HepG2 (cell line): ENCODE results near the gene TMEM256. TPM values are rescaled to one million over a fixed set of nuclear protein-coding genes. Genes with fewer than 3 reads are reported as not detected.

Experiments
- ATAC-seq: fragments of 200-7000 bp; cut with Tn5 transposase; 3 replicates; pipeline ENCODE4 v1.9.1; 2020; ENCODE audit warnings: mild to moderate bottlenecking, moderate library complexity
- BruUV-seq: library from RNA; stranded (reverse); fragments of 400-500 nt; replicated peaks from 2 replicates; lab custom pipeline; 2021; lab: Mats Ljungman, UMichigan
- CTCF ChIA-PET: fragments of 300-600 bp; formaldehyde crosslinking; extraction: SDS; loops from one replicate; lab custom pipeline; 2021; ENCODE audit warnings: low total read pairs, inconsistent platforms, low intra/inter-chr PET ratio; lab: Yijun Ruan, JAX
- POLR2A ChIA-PET: fragments of 350-600 bp; sonication (Branson Sonifier 250); formaldehyde crosslinking; loops from one replicate; lab custom pipeline; 2020; ENCODE audit warnings: antibody characterized with exemption, inconsistent platforms; lab: Yijun Ruan, JAX
- DNase-seq: peaks from one replicate; pipeline ENCODE4 v3.0.0-alpha.2; 2015; ENCODE audit warnings: low spot score
- FAIRE-seq: peaks from 3 replicates; lab custom pipeline; 2011; peaks lifted over from hg19 to GRCh38; lab: Jason Lieb, UNC
- H2AFZ ChIP-seq: one replicate; pipeline ENCODE4 v1.6.1; 2011; ENCODE audit warnings: low read length, inconsistent platforms
- H3K27ac ChIP-seq: fragments of 300-600 bp; 3 replicates; pipeline ENCODE4 v1.8.0; 2011; ENCODE audit warnings: mixed run types, mild to moderate bottlenecking, mixed read lengths, low read length, inconsistent platforms; ENCODE audit not compliant: insufficient read depth; ENCODE audit errors: extremely low read length
- H3K27me3 ChIP-seq, 2 experiments: fragments of 200-600 bp in 1 of 2; 2 replicates in 1 of 2; 3 replicates in 1 of 2; pipeline versions ENCODE4 v1.6.0 to v1.8.0; 2011; ENCODE audit warnings: low read length in 2 of 2, mild to moderate bottlenecking in 2 of 2, moderate library complexity in 2 of 2, inconsistent platforms in 1 of 2; ENCODE audit not compliant: insufficient read depth in 2 of 2, control insufficient read depth in 1 of 2
- H3K36me3 ChIP-seq, 2 experiments: fragments of 200-600 bp in 1 of 2; replicated peaks in 1 of 2; 2 replicates in 1 of 2; 3 replicates in 1 of 2; pipeline versions ENCODE4 v1.5.1 to v1.8.0; 2011; ENCODE audit warnings: low read length in 2 of 2, inconsistent platforms in 1 of 2; ENCODE audit not compliant: insufficient read depth in 2 of 2, control insufficient read depth in 1 of 2
- H3K4me1 ChIP-seq: 2 replicates; pipeline ENCODE4 v1.5.1; 2012; ENCODE audit warnings: low read length, inconsistent platforms; ENCODE audit not compliant: insufficient read depth
- H3K4me2 ChIP-seq: 2 replicates; pipeline ENCODE4 v1.6.0; 2011; ENCODE audit warnings: low read depth, low read length, inconsistent platforms
- H3K4me3 ChIP-seq, 3 experiments: fragments of 200-600 bp in 1 of 3; sonication (generic), shearing (Covaris generic) in 1 of 3; replicated peaks in 1 of 3; 2 replicates each; pipeline ENCODE4 v1.5.1; 2011 to 2016; ENCODE audit warnings: low read length in 3 of 3, inconsistent platforms in 2 of 3, low read depth in 2 of 3, mild to moderate bottlenecking in 2 of 3, control low read depth in 1 of 3, mixed read lengths in 1 of 3; ENCODE audit not compliant: insufficient read depth in 1 of 3
- H3K79me2 ChIP-seq: one replicate; pipeline ENCODE4 v1.6.1; 2011; ENCODE audit warnings: low read length, inconsistent platforms; ENCODE audit not compliant: insufficient read depth
- H3K9ac ChIP-seq: 2 replicates; pipeline ENCODE4 v1.6.0; 2011; ENCODE audit warnings: mild to moderate bottlenecking, low read depth, low read length, inconsistent platforms; ENCODE audit not compliant: insufficient read depth
- H3K9me3 ChIP-seq: 2 replicates; pipeline ENCODE4 v1.5.1; 2012; ENCODE audit warnings: mild to moderate bottlenecking, low read length
- H4K20me1 ChIP-seq: 2 replicates; pipeline ENCODE4 v1.6.0; 2011; ENCODE audit warnings: inconsistent platforms, mild to moderate bottlenecking, low read length, moderate library complexity; ENCODE audit not compliant: insufficient read depth
- HIC2 ChIP-seq: sonication (generic); formaldehyde crosslinking; IDR thresholded peaks from 2 replicates; pipeline ENCODE4 v1.9.0; 2022; ENCODE audit warnings: low read depth, missing genetic modification reagents
- MED1 ChIP-seq: sonication (generic); formaldehyde crosslinking; IDR thresholded peaks from 2 replicates; pipeline ENCODE4 v1.4.0; 2020; ENCODE audit warnings: missing genetic modification reagents
- ZNF382 ChIP-seq: sonication (generic); formaldehyde crosslinking; IDR thresholded peaks from 2 replicates; pipeline ENCODE4 v1.5.0; 2020; ENCODE audit warnings: missing genetic modification reagents, mild to moderate bottlenecking, borderline replicate concordance
- ZNF660 ChIP-seq: sonication (generic); formaldehyde crosslinking; IDR thresholded peaks from 2 replicates; pipeline ENCODE4 v1.5.1; 2020; ENCODE audit warnings: mild to moderate bottlenecking, low read depth, missing genetic modification reagents, borderline replicate concordance
- ZNF792 ChIP-seq: IDR thresholded peaks from 2 replicates; pipeline ENCODE4 v1.6.1; 2016
- WGBS: methylation state at CpG from one replicate; pipeline ENCODE4 v1.1.6; 2017; ENCODE audit warnings: low lambda C conversion rate; 5-methylcytosine and 5-hydroxymethylcytosine counted together
- in situ Hi-C: cut with HindIII; loops from 2 replicates; pipeline ENCODE4 v1.10.0; 2017; ENCODE audit warnings: low pct_unique_long_range_greater_than_20kb; ENCODE audit not compliant: extremely low pct_ligation_motif_present
- intact Hi-C: fragments of 100-400 bp; cut with micrococcal nuclease; formaldehyde crosslinking; loops from one replicate; pipeline ENCODE4 v1.10.0; 2022; ENCODE audit not compliant: unreplicated experiment
- polyA plus RNA-seq, 8 experiments: library from polyadenylated mRNA; depleted of rRNA in 3 of 8; stranded (reverse) in 7 of 8; unstranded in 1 of 8; fragments of >200 nt; fragmentation: Illumina TruSeq in 4 of 8; extraction: Trizol in 4 of 8; gene quantifications; 2 replicates each; pipeline versions ENCODE4 v1.2.1 to v1.2.3, GENCODE V29; 2011 to 2016; ENCODE audit warnings: low read depth in 4 of 8, missing spikeins in 1 of 8, mixed read lengths in 1 of 8; ENCODE audit not compliant: insufficient read depth in 1 of 8
- total RNA-seq, 5 experiments: library from RNA; depleted of rRNA; stranded (reverse); fragments of >200 nt; fragmentation: Illumina TruSeq; extraction: Trizol; gene quantifications; 2 replicates each; pipeline ENCODE4 v1.2.3, GENCODE V29; 2016; ENCODE audit warnings: low read depth in 1 of 5

The TMEM256 gene
- total and polyA plus RNA-seq, 2 of the 13 experiments (the other 11 are each of a cell fraction or from before 2014, with no cell fraction given), result 231 to 252 TPM

DNA sequence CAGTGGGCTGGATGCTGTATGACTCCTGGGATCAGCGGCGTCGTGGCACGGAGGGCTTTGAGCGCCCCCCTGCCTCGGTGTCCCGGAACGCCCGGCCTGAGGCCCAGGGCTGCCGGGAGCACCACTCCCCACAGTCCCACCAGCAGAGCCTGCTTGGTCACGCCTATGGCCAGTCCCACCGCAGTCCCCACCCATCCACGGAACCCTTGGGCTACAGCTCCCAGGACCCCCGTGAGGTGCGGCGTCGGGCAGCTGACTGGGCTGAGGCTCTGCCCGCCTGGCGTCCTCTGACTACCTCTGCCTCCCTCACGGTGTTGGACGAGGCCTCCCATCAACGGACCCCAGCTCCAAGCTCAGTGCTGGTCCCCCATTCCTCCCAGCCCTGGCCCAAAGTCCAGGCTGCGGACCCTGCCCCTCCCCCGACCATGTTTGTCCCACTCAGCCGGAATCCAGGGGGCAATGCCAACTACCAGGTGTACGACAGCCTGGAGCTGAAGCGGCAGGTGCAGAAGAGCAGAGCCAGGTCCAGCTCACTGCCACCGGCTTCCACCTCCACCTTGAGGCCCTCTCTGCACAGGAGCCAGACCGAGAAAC, 23.1 kb upstream of the TMEM256 start:
- FAIRE-seq, result no peak
- no peaks in the 10 kb centered on the region for H4K20me1 ChIP-seq
- 49% methylated on average over 12 of the region's 29 CpGs for WGBS
- H3K4me2 ChIP-seq, result 0 out of 2 replicates have a peak overlapping the region, but pooled peaks have one; percentile 11
- H3K36me3 ChIP-seq, result no peaks in the 10 kb centered on the region
- no peak overlapping the region for H3K27ac ChIP-seq
- CTCF ChIA-PET, result no interaction called here
- BruUV-seq, result no TSS peak
- H3K27me3 ChIP-seq, result peaks cover 3% of the 10 kb centered on the region in 2 experiments; a peak in 3 of 5 replicates
- H3K9me3 ChIP-seq, result no peaks in the 10 kb centered on the region
- no peak for TF ChIP-seq MED1 (CRISPR knock-in tag)
- no peak for TF ChIP-seq ZNF660 (CRISPR knock-in tag)
- no peak for TF ChIP-seq ZNF382
- no peak for TF ChIP-seq ZNF792 (CRISPR knock-in tag)
- TF ChIP-seq HIC2, result peak; percentile 34; the same call in 1 of the 2 replicates
- TF ChIP-seq, all 625 proteins: peak for 1
- POLR2A ChIA-PET, result interaction anchor here (1.2 kb wide), 1 partner anchor 24 kb away, joined by 3 read pairs; no protein-coding TSS in a partner anchor
- peak; percentile 32; the same call in 1 of the 3 replicates for ATAC-seq
- H3K4me3 ChIP-seq, result no peak overlapping the region; a peak in 1 of 6 replicates
- in situ Hi-C loops, result no loop called here
- no peak overlapping the region for H2AFZ ChIP-seq
- peaks cover 8% of the 10 kb centered on the region for H3K4me1 ChIP-seq
- H3K79me2 ChIP-seq, result no peaks in the 10 kb centered on the region
- no peak for DNase-seq
- intact Hi-C loops, result no loop called here
- no peak overlapping the region for H3K9ac ChIP-seq
